ENCODE data around the gene RABGAP1.

The RABGAP1 gene

GRCh38 chr9:123081824-123082223 is 141.0 kb downstream of the RABGAP1 start:
- WGBS, 2 experiments (ENCODE audit: insufficient coverage in 2 of 2) = no CpG with 5 or more reads among the region's 2 CpGs
- H3K36me3 ChIP-seq (ENCODE audit: control insufficient read depth, insufficient read depth, low read length) = peaks cover 68% of the 10 kb centered on the region
- H3K9me3 ChIP-seq (ENCODE audit: control insufficient read depth, low read length) = no peaks in the 10 kb centered on the region

GRCh38 chr9:123083680-123084079 is 142.9 kb downstream of the RABGAP1 start:
- peaks cover 72% of the 10 kb centered on the region for H3K36me3 ChIP-seq (ENCODE audit: control insufficient read depth, insufficient read depth, low read length)
- WGBS, 2 experiments (ENCODE audit: insufficient coverage in 2 of 2) = 90 to 95% methylated on average over 4 to 6 of the region's 6 CpGs
- H3K27ac ChIP-seq (ENCODE audit: low read depth, low read length, severe bottlenecking) = no peak overlapping the region

More at GRCh38 chr9:123081824-123082223, 141.0 kb downstream of the RABGAP1 start:
- Histone ChIP-seq H3K27ac (ENCODE audit: low read depth, low read length, severe bottlenecking) (no peak overlapping the region), H3K4me3 (ENCODE audit: extremely low read depth, insufficient read depth, low read length, poor library complexity, severe bottlenecking) (no peak overlapping the region), H3K4me1 (ENCODE audit: control insufficient read depth, insufficient read depth, low read length, poor library complexity, severe bottlenecking) (no peaks in the 10 kb centered on the region)

GRCh38 chr9:123084256-123084655 is 143.4 kb downstream of the RABGAP1 start:
- H3K4me3 ChIP-seq (ENCODE audit: extremely low read depth, insufficient read depth, low read length, poor library complexity, severe bottlenecking) = no peak overlapping the region
- 91 to 100% methylated on average over 1 of the region's 1 CpG for WGBS, 2 experiments (ENCODE audit: insufficient coverage in 2 of 2)
- no peaks in the 10 kb centered on the region for H3K9me3 ChIP-seq (ENCODE audit: control insufficient read depth, low read length)
- no peak overlapping the region for H3K27ac ChIP-seq (ENCODE audit: low read depth, low read length, severe bottlenecking)
- H3K4me1 ChIP-seq (ENCODE audit: control insufficient read depth, insufficient read depth, low read length, poor library complexity, severe bottlenecking) = no peaks in the 10 kb centered on the region
- peaks cover 69% of the 10 kb centered on the region for H3K36me3 ChIP-seq (ENCODE audit: control insufficient read depth, insufficient read depth, low read length)

More at GRCh38 chr9:123083680-123084079, 142.9 kb downstream of the RABGAP1 start:
- Histone ChIP-seq H3K4me1 (ENCODE audit: control insufficient read depth, insufficient read depth, low read length, poor library complexity, severe bottlenecking) (no peaks in the 10 kb centered on the region), H3K9me3 (ENCODE audit: control insufficient read depth, low read length) (no peaks in the 10 kb centered on the region), H3K4me3 (ENCODE audit: extremely low read depth, insufficient read depth, low read length, poor library complexity, severe bottlenecking) (no peak overlapping the region)

DNA sequence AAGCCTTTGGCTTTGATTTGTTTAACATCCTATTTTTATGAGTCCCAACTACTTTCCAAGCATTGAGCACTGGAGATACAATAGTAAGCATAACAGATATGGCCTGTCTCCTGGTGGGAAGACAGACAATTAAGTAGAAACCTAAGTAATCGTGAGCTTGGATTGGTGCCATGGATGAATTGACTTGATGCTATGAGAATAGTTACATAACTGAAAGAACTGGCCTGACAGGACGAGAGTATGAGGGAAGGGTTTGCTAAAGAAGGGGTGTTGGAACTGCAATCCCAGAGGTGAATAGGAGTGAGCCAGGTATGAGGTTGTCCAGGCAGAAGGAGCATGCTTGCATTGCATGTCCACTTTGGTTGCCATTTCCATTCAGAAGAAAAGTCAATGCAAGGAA is 145.1 kb downstream of the RABGAP1 start:
- peaks cover 69% of the 10 kb centered on the region for H3K36me3 ChIP-seq (ENCODE audit: control insufficient read depth, insufficient read depth, low read length)
- WGBS, 2 experiments (ENCODE audit: insufficient coverage in 2 of 2) = 95 to 100% methylated on average over 2 of the region's 2 CpGs

DNA sequence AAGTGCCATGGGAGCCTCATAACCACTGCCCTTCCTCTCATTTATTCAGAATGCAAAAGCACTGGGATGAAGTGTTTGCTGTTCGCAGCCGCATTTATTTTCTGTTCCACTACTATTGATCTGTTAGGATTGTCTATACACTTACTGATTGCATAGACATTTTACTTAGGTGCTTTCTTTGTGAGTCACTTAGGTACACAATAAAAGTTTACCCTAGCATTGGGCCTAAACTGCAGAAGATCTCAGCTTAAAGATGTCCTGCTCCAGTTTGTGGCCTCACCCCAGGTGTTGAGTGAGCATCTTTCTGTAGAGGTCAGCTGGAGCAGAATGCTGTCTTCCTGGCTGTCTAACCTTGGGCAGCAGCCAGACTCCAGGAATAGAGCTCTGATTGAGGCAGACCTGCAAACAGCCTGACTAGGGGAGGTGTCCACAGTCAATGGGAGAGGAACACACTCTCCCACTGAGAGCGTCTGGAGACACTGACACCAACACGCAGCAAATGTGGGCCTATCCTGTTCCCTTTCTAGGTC is 146.6 kb downstream of the RABGAP1 start:
- Histone ChIP-seq H3K9me3 (ENCODE audit: control insufficient read depth, low read length) (no peaks in the 10 kb centered on the region), H3K4me3 (ENCODE audit: extremely low read depth, insufficient read depth, low read length, poor library complexity, severe bottlenecking) (no peak overlapping the region), H3K4me1 (ENCODE audit: control insufficient read depth, insufficient read depth, low read length, poor library complexity, severe bottlenecking) (no peaks in the 10 kb centered on the region), H3K36me3 (ENCODE audit: control insufficient read depth, insufficient read depth, low read length) (peaks cover 69% of the 10 kb centered on the region), H3K27ac (ENCODE audit: low read depth, low read length, severe bottlenecking) (no peak overlapping the region)
- 100% methylated on average over 1 to 2 of the region's 4 CpGs for WGBS, 2 experiments (ENCODE audit: insufficient coverage in 2 of 2)

More for the DNA sequence above, 145.1 kb downstream of the RABGAP1 start:
- no peak overlapping the region for H3K4me3 ChIP-seq (ENCODE audit: extremely low read depth, insufficient read depth, low read length, poor library complexity, severe bottlenecking)
- H3K9me3 ChIP-seq (ENCODE audit: control insufficient read depth, low read length) = no peaks in the 10 kb centered on the region
- no peak overlapping the region for H3K27ac ChIP-seq (ENCODE audit: low read depth, low read length, severe bottlenecking)
- no peaks in the 10 kb centered on the region for H3K4me1 ChIP-seq (ENCODE audit: control insufficient read depth, insufficient read depth, low read length, poor library complexity, severe bottlenecking)

GRCh38 chr9:123089040-123089439 is 148.2 kb downstream of the RABGAP1 start:
- no peak overlapping the region for H3K27ac ChIP-seq (ENCODE audit: low read depth, low read length, severe bottlenecking)
- no peak overlapping the region for H3K4me3 ChIP-seq (ENCODE audit: extremely low read depth, insufficient read depth, low read length, poor library complexity, severe bottlenecking)
- peaks cover 78% of the 10 kb centered on the region for H3K36me3 ChIP-seq (ENCODE audit: control insufficient read depth, insufficient read depth, low read length)
- H3K9me3 ChIP-seq (ENCODE audit: control insufficient read depth, low read length) = no peaks in the 10 kb centered on the region
- 100% methylated on average over 1 of the region's 1 CpG; no CpG with 5 or more reads in 1 of the 2 experiments for WGBS, 2 experiments (ENCODE audit: insufficient coverage in 2 of 2)
- no peaks in the 10 kb centered on the region for H3K4me1 ChIP-seq (ENCODE audit: control insufficient read depth, insufficient read depth, low read length, poor library complexity, severe bottlenecking)

DNA sequence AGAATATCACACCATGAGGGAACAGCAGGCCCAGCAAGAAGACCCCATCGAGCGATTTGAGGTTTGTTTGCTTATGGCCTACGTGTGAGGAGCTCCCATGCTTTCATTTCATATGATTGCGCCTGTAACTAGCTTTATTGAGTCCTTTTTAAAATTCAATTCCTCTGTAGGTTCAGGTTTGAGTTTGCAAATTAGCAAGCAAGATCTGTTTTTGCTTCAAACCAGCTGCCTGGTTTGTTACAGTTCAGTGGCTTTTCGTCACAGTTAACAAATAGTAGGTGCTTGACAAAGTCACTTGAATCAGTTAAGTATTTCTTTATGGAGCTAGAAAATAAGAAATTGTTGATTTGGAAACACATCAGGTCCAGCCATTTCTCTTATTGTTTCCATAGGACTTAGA is 149.0 kb downstream of the RABGAP1 start:
- H3K36me3 ChIP-seq (ENCODE audit: control insufficient read depth, insufficient read depth, low read length) = peaks cover 76% of the 10 kb centered on the region
- 97 to 98% methylated on average over 4 of the region's 5 CpGs for WGBS, 2 experiments (ENCODE audit: insufficient coverage in 2 of 2)

GRCh38 chr9:123090198-123090896 is 149.5 kb downstream of the RABGAP1 start:
- Histone ChIP-seq H3K4me3 (ENCODE audit: extremely low read depth, insufficient read depth, low read length, poor library complexity, severe bottlenecking) (no peak overlapping the region), H3K9me3 (ENCODE audit: control insufficient read depth, low read length) (no peaks in the 10 kb centered on the region), H3K27ac (ENCODE audit: low read depth, low read length, severe bottlenecking) (no peak overlapping the region), H3K36me3 (ENCODE audit: control insufficient read depth, insufficient read depth, low read length) (peaks cover 76% of the 10 kb centered on the region), H3K4me1 (ENCODE audit: control insufficient read depth, insufficient read depth, low read length, poor library complexity, severe bottlenecking) (no peaks in the 10 kb centered on the region)
- WGBS, 2 experiments (ENCODE audit: insufficient coverage in 2 of 2) = 91 to 95% methylated on average over 6 of the region's 8 CpGs

More for the DNA sequence above, 149.0 kb downstream of the RABGAP1 start:
- Histone ChIP-seq H3K27ac (ENCODE audit: low read depth, low read length, severe bottlenecking) (no peak overlapping the region), H3K4me1 (ENCODE audit: control insufficient read depth, insufficient read depth, low read length, poor library complexity, severe bottlenecking) (no peaks in the 10 kb centered on the region), H3K4me3 (ENCODE audit: extremely low read depth, insufficient read depth, low read length, poor library complexity, severe bottlenecking) (no peak overlapping the region), H3K9me3 (ENCODE audit: control insufficient read depth, low read length) (no peaks in the 10 kb centered on the region)

DNA sequence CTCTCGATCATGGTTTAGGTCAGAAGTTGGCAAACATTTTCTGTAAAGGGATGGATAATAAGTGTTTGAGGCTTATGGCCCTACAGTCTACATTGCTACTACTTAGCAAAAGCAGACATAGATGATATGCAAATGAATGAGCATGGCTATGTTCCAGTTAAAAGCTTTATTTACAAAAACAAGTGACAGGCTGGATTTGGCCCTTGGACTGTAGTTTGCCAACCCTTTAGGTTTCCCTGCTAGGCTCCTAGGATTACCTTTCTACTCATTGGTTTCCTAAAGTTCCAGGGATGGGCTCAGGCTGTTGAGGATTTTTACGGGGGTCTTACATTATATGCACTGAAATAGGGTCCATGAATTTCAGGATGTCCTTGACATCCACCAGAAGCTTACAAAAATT is 150.1 kb downstream of the RABGAP1 start:
- no peak overlapping the region for H3K4me3 ChIP-seq (ENCODE audit: extremely low read depth, insufficient read depth, low read length, poor library complexity, severe bottlenecking)
- 100% methylated on average over 1 of the region's 2 CpGs; no CpG with 5 or more reads in 1 of the 2 experiments for WGBS, 2 experiments (ENCODE audit: insufficient coverage in 2 of 2)
- H3K36me3 ChIP-seq (ENCODE audit: control insufficient read depth, insufficient read depth, low read length) = peaks cover 77% of the 10 kb centered on the region
- no peaks in the 10 kb centered on the region for H3K9me3 ChIP-seq (ENCODE audit: control insufficient read depth, low read length)
- no peak overlapping the region for H3K27ac ChIP-seq (ENCODE audit: low read depth, low read length, severe bottlenecking)
- no peaks in the 10 kb centered on the region for H3K4me1 ChIP-seq (ENCODE audit: control insufficient read depth, insufficient read depth, low read length, poor library complexity, severe bottlenecking)

- WGBS, 2 experiments (ENCODE audit: insufficient coverage in 2 of 2) = 92 to 94% methylated on average over 1 to 2 of the region's 2 CpGs
- no peaks in the 10 kb centered on the region for H3K9me3 ChIP-seq (ENCODE audit: control insufficient read depth, low read length)
- no peak overlapping the region for H3K4me3 ChIP-seq (ENCODE audit: extremely low read depth, insufficient read depth, low read length, poor library complexity, severe bottlenecking)
- peaks cover 79% of the 10 kb centered on the region for H3K36me3 ChIP-seq (ENCODE audit: control insufficient read depth, insufficient read depth, low read length)
- H3K4me1 ChIP-seq (ENCODE audit: control insufficient read depth, insufficient read depth, low read length, poor library complexity, severe bottlenecking) = no peaks in the 10 kb centered on the region
- no peak overlapping the region for H3K27ac ChIP-seq (ENCODE audit: low read depth, low read length, severe bottlenecking)
Measured at GRCh38 chr9:123091459-123091858, 150.6 kb downstream of the RABGAP1 start.

DNA sequence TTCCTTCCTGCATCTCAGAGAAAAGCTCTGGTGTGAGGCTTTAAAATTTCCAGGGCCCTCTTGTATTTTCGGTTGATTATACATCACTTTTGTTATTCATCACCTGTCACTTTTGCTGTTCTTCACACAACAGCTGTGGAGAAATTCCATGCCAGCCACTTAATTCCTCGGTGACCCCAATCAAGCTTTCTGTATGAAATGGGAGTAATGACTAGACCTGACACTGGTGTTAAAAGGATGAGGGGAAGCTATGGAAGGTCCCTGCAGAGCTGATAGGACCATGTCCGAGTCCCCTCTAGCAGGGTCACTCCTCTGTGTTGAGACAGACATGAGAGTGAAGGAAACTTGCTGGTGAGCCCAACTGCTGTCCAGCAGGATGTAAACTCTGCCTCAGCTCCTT is 152.3 kb downstream of the RABGAP1 start:
- H3K4me1 ChIP-seq (ENCODE audit: control insufficient read depth, insufficient read depth, low read length, poor library complexity, severe bottlenecking) = no peaks in the 10 kb centered on the region
- no peak overlapping the region for H3K4me3 ChIP-seq (ENCODE audit: extremely low read depth, insufficient read depth, low read length, poor library complexity, severe bottlenecking)
- no peaks in the 10 kb centered on the region for H3K9me3 ChIP-seq (ENCODE audit: control insufficient read depth, low read length)
- 73 to 100% methylated on average over 1 to 2 of the region's 3 CpGs for WGBS, 2 experiments (ENCODE audit: insufficient coverage in 2 of 2)
- no peak overlapping the region for H3K27ac ChIP-seq (ENCODE audit: low read depth, low read length, severe bottlenecking)
- peaks cover 86% of the 10 kb centered on the region for H3K36me3 ChIP-seq (ENCODE audit: control insufficient read depth, insufficient read depth, low read length)

Measured in mesodermal cell (in vitro differentiated cells).